Measurements from ENCODE around the gene SNX9.
"Not testable (repeated sequence)": the region's sequence is repeated elsewhere in the genome, so short reads cannot be mapped to it uniquely, and the experiment has no call there.

Gene SNX9

GRCh38 chr6:157961153-157961831 is 138.2 kb downstream of the SNX9 start:
- DNase-seq, result no peak

DNA sequence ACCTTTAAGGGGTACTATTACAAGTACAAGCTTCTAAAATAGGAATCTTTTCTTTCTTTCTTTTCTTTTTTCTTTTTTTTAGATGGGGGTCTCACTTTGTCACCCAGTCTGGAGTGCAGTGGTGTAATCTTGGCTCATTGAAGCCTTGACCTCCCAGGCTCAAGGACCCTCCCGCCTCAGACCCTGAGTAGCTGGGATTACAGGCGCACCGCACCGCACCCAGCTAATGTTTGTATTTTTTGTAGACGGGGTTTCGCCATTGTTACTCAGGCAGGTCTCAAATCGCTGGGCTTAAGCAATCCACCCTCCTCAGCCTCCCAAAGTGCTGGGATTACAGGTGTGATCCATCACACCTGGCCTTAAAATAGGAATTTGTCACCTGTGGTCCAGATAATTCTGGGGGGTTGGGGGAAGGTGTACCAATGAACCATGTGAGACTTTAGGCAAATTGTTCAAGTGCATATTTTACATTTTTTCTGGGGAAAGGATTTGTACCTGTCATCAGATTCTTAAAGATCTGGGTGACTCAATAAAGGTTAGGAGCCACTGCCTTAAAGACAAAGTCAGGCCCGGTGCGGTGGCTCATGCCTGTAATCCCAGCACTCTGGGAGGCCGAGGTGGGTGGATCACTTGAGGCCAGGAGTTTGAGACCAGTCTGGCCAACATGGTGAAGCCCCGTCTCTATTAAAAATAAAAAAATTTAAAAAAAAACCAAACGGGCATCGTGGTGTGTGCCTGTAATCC is 139.0 kb downstream of the SNX9 start:
- DNase-seq, result no peak

DNA sequence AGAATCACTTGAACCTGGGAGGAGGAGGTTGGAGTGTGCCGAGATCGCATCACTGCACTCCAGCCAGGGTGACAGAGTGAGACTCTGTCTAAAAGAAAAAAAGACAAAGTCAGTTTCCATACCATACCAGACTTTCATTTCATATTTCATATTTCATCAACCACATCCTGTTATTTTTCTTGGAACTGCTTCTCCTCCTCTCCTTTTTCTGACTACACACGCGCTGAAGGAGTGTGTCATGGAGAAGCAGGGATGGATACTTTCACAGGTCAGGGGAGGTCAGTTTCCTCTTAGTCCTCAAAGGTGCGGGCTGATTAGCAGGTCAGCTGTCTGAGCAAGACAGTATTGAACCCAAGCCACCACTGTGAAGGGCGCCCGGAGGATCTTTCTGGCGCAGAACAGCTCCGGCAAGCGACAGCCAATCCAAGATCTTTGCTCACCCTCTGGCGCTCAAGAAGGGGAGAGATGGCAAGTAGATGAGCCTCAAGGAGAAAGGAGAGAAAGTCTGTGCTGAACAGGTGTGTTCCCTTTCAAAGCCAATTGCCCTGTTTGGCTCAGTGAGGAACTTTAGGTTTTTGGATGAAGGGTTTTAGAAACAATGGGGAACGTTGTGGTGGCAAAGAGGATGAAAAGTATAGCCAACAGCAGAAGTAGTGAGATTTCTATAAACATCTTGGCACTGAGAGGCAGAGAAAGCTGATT is 139.7 kb downstream of the SNX9 start:
- DNase-seq, result no peak

- no peak for DNase-seq
These were observed 141.1 kb downstream of the SNX9 start for GRCh38 chr6:157964100-157964499.

DNA sequence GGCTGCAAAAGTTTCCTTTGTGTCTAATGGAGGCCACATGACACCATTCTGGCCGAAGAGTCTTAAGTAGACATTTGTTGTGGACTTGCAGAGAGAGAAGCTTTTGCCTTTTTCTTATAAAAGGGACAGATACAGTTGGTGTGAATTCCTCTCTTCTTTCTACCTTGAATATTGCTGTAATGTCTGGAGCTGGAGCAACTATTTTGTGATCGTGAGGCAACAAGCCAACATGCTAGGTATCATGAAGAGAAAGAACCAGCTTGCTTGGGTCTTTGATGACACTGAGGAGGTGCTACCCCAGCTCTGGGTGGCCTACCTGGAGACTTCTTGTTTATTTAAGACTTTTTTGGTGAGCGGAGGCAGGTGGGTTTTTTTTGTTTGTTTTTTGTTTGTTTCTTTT is 142.3 kb downstream of the SNX9 start:
- DNase-seq, result no peak

DNA sequence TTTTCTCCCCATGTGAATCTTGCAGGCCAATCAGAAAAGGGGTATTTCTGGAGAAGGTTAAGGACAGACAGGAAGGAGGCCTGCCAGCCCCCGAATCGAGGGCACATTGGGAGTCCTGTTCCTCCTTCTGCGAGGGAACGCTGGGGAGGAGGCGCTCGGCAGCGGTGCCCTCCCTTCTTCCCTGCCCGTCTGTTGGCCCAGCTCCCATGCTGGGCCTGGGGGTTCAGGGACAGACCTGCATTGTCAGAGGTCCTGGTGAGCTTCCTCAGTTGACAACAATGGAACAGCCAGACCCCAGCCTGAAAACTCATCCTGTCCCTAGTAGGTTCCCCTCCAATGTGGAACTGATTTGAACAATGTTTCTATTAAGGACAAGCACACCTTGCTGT is 143.5 kb downstream of the SNX9 start:
- no peak for DNase-seq

DNA sequence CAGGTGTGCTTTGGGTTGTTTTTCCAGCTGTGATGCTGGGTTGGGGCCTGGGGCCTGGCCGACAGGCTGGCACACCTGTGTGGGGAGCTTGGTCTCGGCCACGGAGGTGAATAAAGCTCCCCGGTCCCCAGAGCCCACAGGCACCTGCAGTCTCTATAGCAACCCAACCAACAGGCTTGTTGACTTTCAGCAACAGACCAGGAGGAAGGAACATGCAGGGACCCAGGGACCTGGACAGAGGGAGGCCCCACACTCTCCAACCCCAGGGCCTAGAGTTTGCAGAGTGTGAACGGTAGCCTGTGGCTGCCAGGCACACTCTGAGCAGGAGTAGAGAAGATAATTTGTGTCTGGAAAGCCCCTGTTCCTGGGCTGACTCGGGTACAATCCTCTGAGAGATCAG is 144.0 kb downstream of the SNX9 start:
- DNase-seq, result no peak

GRCh38 chr6:157967486-157967885 is 144.4 kb downstream of the SNX9 start:
- no peak for DNase-seq

- not testable (repeated sequence) for DNase-seq
These were observed 149.1 kb downstream of the SNX9 start for GRCh38 chr6:157972177-157972576.

DNA sequence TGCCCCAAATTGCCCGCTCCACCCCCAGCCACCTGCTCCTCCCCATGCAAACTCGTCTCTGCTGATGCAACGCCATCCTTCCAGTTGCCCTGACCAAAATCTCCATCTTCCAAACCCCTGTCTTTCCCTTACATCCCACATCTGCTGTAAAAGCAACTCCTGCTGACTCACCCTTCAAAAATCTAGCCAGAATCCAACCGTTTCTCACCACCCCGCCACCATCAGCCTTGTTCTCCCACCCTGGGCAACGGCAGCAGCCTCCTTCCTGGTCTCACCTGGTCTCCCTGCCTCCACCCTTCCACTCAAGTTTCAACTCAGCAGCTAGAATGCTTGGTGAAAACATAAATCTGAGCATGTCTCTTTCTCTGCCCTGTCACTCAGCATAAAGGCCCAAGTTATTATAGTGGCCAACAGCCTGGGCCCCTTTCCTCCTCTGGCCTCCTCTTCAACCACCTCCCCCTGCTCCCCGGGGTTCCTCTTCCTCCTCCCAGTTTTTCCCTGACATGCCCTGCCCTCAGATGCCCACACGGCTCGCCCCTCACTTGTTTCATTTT is 151.4 kb downstream of the SNX9 start:
- DNase-seq, result no peak

DNA sequence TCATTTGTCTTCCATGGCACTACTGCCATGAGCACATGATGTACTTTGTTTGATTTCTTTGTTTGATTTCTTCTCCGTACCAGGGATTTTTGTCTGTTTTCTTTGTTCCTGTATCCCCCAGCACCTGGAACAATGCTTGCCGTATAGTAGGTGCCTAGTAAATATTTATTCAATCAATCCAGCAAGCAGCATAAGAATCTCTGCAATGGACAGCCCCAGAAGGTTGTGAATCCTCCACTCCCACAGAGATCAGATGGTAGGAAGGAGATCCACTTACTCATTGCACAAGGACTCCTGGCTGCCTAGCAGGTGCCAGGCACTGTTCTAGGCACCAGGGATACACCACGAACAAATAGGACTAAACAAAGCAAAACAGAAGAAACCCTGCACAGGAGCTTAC is 151.9 kb downstream of the SNX9 start:
- DNase-seq, result no peak

GRCh38 chr6:157975456-157975855 is 152.4 kb downstream of the SNX9 start:
- DNase-seq, result no peak

GRCh38 chr6:157976345-157977175 is 153.5 kb downstream of the SNX9 start:
- DNase-seq, result no peak

DNA sequence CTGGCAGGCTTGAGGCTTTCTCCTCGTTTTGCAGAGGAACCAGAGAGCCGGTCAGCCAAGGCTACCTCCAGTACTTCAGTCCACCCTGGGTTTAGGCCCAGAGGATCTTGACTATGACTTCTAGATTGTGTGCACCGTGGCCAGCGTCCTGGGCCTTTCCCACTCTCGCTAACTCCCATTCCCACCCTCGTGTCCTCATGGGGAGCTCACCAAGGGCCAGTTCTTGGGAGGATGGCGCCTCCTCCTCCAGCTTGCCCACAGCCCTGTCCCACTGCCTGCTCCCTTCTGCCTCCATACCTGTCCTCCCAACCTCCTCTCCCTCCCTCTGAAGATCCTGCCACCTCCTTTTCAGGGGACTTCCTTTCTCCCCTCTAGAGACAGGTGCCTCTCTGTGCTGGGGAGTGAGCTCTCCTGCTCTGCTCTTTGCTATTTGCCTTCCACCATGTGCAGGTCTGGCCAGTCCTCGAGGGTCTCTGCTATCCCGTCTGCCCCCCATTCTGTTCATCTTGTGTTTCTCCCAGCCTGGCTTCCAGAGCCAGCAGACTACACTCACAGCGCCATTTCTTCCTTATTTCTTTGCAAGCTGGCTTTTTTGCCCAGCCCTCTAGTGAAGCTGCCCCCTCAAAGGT is 154.2 kb downstream of the SNX9 start:
- DNase-seq, result no peak

DNA sequence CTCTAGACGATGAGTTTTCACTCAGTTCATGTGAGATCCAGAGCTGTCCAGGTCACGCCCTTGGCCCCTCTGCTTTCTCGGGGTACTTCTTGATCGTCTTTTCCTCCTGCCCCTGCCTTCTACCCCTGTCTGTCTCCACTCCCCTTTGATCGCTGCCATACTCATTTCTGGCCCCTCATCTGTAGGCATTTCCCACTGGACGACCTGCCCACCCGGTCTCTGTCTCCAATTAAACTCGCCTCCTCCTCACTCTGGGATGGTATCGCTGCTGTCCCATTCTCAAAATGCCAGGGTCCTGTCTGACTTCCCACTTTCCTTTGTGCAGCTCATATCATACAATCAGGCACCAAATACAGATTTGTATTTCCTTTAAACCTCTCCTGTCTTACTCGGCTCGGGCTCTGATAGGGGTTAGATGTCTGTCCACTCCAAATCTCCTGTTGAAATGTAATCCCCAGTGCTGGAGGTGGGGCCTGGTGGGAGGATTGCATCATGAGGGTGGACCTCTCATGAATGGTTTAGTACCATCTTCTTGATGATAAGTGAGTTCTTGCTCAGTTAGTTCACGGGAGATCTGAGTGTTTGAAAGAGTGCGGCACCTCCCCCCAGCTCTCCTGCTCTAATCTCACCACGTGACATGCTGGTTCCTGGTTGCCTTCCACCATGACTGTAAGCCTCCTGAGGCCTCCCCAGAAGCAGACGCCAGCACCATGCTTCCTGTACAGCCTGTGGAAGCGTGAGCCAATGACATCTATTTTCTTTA is 155.2 kb downstream of the SNX9 start:
- no peak for DNase-seq

- DNase-seq, result no peak
These were observed 157.5 kb downstream of the SNX9 start for GRCh38 chr6:157980288-157981131.

DNA sequence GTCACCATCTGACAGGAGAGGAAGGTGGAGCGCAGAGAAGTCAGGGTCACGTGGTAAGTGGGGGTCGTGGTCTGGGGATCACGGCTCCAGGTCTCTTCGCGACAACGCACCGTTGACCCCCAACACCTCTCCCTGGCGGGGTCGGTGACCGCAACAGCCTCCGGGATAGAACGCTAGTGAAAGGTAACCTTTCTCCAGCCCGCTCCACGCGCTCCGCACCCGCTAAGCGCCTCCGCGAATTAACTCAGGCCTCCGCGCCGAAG is 158.0 kb downstream of the SNX9 start:
- DNase-seq, result no peak

DNA sequence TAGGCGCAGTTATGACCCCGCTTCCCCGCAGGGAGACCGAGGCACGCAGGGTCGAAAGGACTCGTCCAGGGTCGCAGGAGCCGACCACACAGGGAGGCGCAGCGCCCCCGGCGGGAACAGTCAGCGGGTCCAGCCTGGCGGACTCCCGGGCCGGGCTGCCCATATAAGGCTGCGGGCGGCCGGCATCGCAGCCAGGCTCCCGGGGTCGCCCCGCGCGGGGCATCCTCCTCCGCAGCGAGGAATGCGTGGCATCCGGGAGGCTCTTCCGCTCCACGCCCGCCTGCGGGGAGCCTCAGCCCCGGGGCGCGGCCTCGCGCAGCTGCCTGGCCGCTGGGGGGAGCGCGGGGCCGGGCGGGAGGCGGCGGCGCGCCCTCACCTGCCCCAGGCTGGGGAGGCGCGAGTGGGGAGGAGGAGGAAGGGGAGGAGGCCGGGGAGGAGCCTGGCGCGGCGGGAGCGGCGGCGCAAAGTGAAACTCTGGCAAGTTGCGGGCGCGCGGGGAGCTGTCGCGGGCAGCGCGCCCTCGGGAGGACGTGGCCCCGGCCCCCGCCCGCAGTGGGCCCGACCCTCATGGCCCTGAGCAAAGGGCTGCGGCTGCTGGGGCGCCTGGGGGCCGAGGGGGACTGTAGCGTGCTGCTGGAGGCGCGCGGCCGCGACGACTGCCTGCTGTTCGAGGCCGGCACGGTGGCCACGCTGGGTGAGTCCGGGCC is 158.5 kb downstream of the SNX9 start, which contains the start of gene SYNJ2:
Gene SYNJ2, plus strand, starts transcription at position 469 of the 707 bp plus-strand sequence. Its CDS starts 99 bp downstream, at position 568.
- peak; percentile 73 for DNase-seq

GRCh38 chr6:157982102-157982562 is 159.1 kb downstream of the SNX9 start:
- DNase-seq, result no peak
